Measurements from ENCODE around the gene FAF1.

Gene FAF1

DNA sequence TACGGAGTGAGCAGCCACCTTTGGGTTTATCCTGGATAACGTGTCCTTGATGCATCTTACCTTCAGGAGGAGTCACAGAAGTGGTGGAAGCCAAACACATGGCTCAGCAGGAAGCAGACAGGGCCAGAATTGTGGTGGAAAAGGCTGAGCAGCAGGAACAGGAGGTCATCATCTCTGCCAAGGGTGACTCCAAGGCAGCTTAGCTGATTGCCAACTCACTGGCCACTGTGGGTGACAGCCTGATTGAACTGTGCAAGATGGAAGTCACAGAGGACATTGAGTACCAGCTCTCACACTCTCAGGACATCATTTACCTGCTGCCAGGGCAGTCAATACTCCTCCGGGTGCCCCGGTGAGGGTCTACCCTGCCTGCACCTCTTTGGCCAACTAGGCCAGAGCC, 179.3 kb downstream of the FAF1 start:
- Histone ChIP-seq H3K27ac (ENCODE audit: low read length) (no peak overlapping the region), H4K20me1 (ENCODE audit: insufficient read depth, low read length) (no peaks in the 10 kb centered on the region), H3K79me2 (ENCODE audit: low read length) (no peaks in the 10 kb centered on the region), H3K9me3 (ENCODE audit: insufficient read depth, low read length) (no peaks in the 10 kb centered on the region), H3K9ac (ENCODE audit: low read length) (no peak overlapping the region), H3K36me3 (replicated peaks; ENCODE audit: low read depth, low read length) (peaks cover 3% of the 10 kb centered on the region), H3K4me2 (ENCODE audit: low read length) (no peak overlapping the region), H3K4me3 (ENCODE audit: low read length) (no peak overlapping the region), H2AFZ (ENCODE audit: low read depth, low read length) (no peak overlapping the region), H3K4me1 (ENCODE audit: low read length) (peaks cover 4% of the 10 kb centered on the region; the same call in 1 of the 2 replicates), H3K27me3 (ENCODE audit: low read depth, low read length) (no peaks in the 10 kb centered on the region)
- TF ChIP-seq EZH2phosphoT487 (IDR thresholded peaks at IDR 0.05; ENCODE audit: low read depth) (no peak), CTCF (IDR thresholded peaks at IDR 0.05; ENCODE audit: low read depth, low read length) (no peak)

GRCh38 chr1:50779801-50780200, 180.3 kb downstream of the FAF1 start:
- H3K79me2 ChIP-seq (ENCODE audit: low read length): no peaks in the 10 kb centered on the region

GRCh38 chr1:50775740-50776139, 184.3 kb downstream of the FAF1 start:
- H3K27ac ChIP-seq (ENCODE audit: low read length): no peak overlapping the region
- no peaks in the 10 kb centered on the region for H3K9me3 ChIP-seq (ENCODE audit: insufficient read depth, low read length)
- peaks cover 3% of the 10 kb centered on the region for H3K36me3 ChIP-seq (replicated peaks; ENCODE audit: low read depth, low read length)
- no peaks in the 10 kb centered on the region for H3K79me2 ChIP-seq (ENCODE audit: low read length)
- H4K20me1 ChIP-seq (ENCODE audit: insufficient read depth, low read length): no peaks in the 10 kb centered on the region
- peaks cover 4% of the 10 kb centered on the region; the same call in 1 of the 2 replicates for H3K4me1 ChIP-seq (ENCODE audit: low read length)
- no peaks in the 10 kb centered on the region for H3K27me3 ChIP-seq (ENCODE audit: low read depth, low read length)
- no peak for TF ChIP-seq CTCF (IDR thresholded peaks at IDR 0.05; ENCODE audit: low read depth, low read length)
- TF ChIP-seq EZH2phosphoT487 (IDR thresholded peaks at IDR 0.05; ENCODE audit: low read depth): no peak
- H3K4me3 ChIP-seq (ENCODE audit: low read length): no peak overlapping the region
- H3K4me2 ChIP-seq (ENCODE audit: low read length): no peak overlapping the region
- H3K9ac ChIP-seq (ENCODE audit: low read length): no peak overlapping the region
- no peak overlapping the region for H2AFZ ChIP-seq (ENCODE audit: low read depth, low read length)

More at GRCh38 chr1:50779801-50780200, 180.3 kb downstream of the FAF1 start:
- H4K20me1 ChIP-seq (ENCODE audit: insufficient read depth, low read length): no peaks in the 10 kb centered on the region
- H3K27me3 ChIP-seq (ENCODE audit: low read depth, low read length): no peaks in the 10 kb centered on the region
- peaks cover 4% of the 10 kb centered on the region; the same call in 1 of the 2 replicates for H3K4me1 ChIP-seq (ENCODE audit: low read length)
- H3K4me3 ChIP-seq (ENCODE audit: low read length): no peak overlapping the region
- H3K9me3 ChIP-seq (ENCODE audit: insufficient read depth, low read length): no peaks in the 10 kb centered on the region
- H3K9ac ChIP-seq (ENCODE audit: low read length): no peak overlapping the region
- no peak overlapping the region for H3K27ac ChIP-seq (ENCODE audit: low read length)
- no peak overlapping the region for H3K4me2 ChIP-seq (ENCODE audit: low read length)
- TF ChIP-seq CTCF (IDR thresholded peaks at IDR 0.05; ENCODE audit: low read depth, low read length): no peak
- TF ChIP-seq EZH2phosphoT487 (IDR thresholded peaks at IDR 0.05; ENCODE audit: low read depth): no peak
- H2AFZ ChIP-seq (ENCODE audit: low read depth, low read length): no peak overlapping the region
- H3K36me3 ChIP-seq (replicated peaks; ENCODE audit: low read depth, low read length): peaks cover 3% of the 10 kb centered on the region

- Histone ChIP-seq H3K4me3 (ENCODE audit: low read length) (no peak overlapping the region), H3K9me3 (ENCODE audit: insufficient read depth, low read length) (no peaks in the 10 kb centered on the region), H3K9ac (ENCODE audit: low read length) (no peak overlapping the region), H2AFZ (ENCODE audit: low read depth, low read length) (no peak overlapping the region), H3K4me2 (ENCODE audit: low read length) (no peak overlapping the region), H4K20me1 (ENCODE audit: insufficient read depth, low read length) (no peaks in the 10 kb centered on the region), H3K79me2 (ENCODE audit: low read length) (no peaks in the 10 kb centered on the region), H3K27me3 (ENCODE audit: low read depth, low read length) (no peaks in the 10 kb centered on the region), H3K36me3 (replicated peaks; ENCODE audit: low read depth, low read length) (no peaks in the 10 kb centered on the region), H3K4me1 (ENCODE audit: low read length) (peaks cover under 1% of the 10 kb centered on the region; the same call in 1 of the 2 replicates), H3K27ac (ENCODE audit: low read length) (no peak overlapping the region)
- TF ChIP-seq EZH2phosphoT487 (IDR thresholded peaks at IDR 0.05; ENCODE audit: low read depth) (no peak), CTCF (IDR thresholded peaks at IDR 0.05; ENCODE audit: low read depth, low read length) (peak; percentile 64)
Measured at GRCh38 chr1:50774759-50775351, 185.2 kb downstream of the FAF1 start.

All from OCI-LY3 (cell line).